ENCODE data around the gene TP53I11. TPM values are rescaled to one million over a fixed set of nuclear protein-coding genes. Genes with fewer than 3 reads are reported as not detected.

The TP53I11 gene
- total RNA-seq, 2 donors from 2014 or later = 60.0 to 141 TPM

DNA sequence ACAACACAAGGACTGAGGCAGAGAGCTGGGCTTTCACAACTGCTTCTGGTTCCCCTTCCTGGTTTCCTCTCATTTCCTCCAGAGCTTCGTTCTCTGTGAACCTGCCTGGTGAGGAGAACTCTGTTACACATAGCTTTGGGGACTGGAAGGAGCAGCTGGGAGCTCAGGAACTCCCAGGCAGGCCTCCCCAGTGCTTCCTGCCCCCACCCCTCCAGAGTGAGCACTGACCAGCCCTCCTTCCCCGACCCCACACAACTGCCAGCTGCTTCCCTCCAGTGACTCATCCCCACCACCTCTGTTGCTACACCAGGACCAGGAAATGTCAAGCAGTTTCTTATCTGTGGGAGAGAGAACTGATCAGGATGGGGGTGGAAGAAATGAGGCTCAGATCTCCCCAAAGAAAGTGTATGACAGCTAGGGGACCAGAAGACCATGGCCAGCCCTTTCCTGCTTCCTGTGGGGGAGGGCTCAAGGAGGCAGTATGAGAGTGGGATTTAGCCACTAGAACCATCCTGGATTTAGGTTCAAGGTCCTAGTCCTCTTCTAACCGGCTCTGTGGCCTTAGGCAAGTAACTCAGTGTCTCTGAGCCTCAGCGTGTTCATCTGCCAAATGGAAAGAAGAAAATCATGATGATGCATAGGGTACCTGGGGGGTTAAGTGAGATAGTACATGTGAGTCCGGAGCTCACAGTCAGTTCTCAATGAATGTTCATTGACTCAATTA, 4.5 kb upstream of the TP53I11 start:
- ATAC-seq (ENCODE audit: insufficient number of reproducible peaks, low FRiP score, low read depth) = no peak
- Histone ChIP-seq H3K9me3 (no peaks in the 10 kb centered on the region), H3K4me1 (ENCODE audit: control insufficient read depth in 1 of 2, low read depth in 2 of 2) (no peaks in the 10 kb centered on the region), H3K27me3 (replicated peaks; ENCODE audit: insufficient read depth) (peaks cover 7% of the 10 kb centered on the region), H3K27ac (no peak overlapping the region), H3K36me3 (no peaks in the 10 kb centered on the region), H3K4me3 (no peak overlapping the region)
- no peak for DNase-seq (ENCODE audit: low spot score)
- TF ChIP-seq, protein P1, sequence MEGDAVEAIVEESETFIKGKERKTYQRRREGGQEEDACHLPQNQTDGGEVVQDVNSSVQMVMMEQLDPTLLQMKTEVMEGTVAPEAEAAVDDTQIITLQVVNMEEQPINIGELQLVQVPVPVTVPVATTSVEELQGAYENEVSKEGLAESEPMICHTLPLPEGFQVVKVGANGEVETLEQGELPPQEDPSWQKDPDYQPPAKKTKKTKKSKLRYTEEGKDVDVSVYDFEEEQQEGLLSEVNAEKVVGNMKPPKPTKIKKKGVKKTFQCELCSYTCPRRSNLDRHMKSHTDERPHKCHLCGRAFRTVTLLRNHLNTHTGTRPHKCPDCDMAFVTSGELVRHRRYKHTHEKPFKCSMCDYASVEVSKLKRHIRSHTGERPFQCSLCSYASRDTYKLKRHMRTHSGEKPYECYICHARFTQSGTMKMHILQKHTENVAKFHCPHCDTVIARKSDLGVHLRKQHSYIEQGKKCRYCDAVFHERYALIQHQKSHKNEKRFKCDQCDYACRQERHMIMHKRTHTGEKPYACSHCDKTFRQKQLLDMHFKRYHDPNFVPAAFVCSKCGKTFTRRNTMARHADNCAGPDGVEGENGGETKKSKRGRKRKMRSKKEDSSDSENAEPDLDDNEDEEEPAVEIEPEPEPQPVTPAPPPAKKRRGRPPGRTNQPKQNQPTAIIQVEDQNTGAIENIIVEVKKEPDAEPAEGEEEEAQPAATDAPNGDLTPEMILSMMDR (IDR thresholded peaks at IDR 0.05) = no peak

DNA sequence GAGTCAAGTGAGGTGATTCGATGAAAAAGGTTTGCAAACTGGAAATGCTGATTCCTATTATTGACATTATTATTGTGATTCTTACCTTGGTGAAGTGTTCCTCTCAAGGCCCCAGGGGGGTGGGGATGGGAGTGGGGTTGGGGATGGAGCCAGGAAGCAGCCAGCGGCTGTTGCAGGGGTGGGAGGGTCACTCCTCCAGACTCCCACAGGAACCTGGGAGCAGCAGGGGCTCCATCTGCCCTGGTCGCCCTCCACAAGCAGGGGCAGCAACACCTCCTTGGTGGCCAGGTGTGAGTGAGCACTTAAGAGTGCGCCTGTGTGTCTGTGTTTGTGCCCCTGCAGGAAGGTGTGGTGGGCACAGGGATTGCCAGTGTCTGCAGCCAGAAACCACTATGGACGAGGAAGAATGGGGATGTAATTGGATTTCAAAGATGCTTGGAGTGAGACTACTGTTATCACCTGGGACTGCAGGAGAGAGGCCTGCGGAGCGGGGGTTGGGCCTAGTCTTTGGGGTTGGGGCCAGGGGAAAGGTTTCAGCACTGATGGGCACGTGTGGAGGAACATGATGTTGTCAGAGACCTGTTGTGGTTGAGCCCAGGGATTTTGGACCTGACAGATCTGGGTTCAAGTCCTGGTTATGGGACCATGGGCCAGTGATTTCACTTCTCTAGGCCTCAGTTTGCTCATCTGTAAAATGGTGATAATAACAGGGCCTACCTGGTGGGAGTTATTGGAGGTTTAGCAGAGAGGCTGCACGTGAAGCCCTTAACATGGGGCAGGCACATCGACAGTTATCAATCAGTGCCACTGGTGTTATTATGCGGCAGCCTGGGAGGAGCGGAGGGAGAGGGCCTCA, 3.6 kb upstream of the TP53I11 start:
- DNase-seq (ENCODE audit: low spot score) = no peak

DNA sequence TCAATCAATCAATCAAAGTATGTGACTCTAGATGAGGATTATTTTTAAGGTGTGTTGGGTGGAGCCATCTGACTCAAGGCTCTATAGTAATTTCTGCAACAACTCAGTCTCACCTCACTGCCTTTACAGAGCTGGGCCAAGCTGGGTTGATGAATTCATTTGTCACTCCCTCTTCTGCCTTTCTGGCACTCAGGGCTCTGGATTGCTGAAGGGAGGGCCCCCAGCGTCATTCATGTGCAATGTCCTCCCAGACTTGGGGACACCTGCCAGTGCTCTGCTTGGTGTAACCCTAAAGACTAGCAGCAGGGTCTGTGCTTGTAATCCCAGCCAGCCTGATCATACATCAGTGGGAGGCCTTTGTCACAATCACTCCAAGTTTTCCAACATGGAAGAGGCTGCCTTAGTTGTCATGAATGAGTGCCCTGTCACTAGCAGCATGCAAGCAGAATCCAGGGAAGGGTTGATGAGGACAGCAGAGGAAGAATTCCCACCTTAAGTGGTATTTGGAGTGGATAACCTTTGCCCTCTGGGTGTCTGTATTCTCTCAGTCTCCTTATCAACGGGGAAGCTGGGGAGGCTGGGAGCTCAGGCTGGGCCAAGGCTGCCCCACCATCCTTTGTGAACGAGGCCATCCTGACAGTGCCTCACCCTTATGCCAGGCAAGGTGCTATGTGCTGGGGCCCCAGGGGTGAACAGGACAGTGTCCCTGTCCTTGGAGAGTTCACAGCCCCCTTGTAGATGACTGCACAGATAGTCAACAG, 2.0 kb upstream of the TP53I11 start:
- Histone ChIP-seq H3K4me1 (ENCODE audit: control insufficient read depth in 1 of 2, low read depth in 2 of 2) (peaks cover 0 to 12% of the 10 kb centered on the region in 2 donors), H3K36me3 (no peaks in the 10 kb centered on the region), H3K9me3 (no peaks in the 10 kb centered on the region), H3K27ac (no peak overlapping the region), H3K27me3 (replicated peaks; ENCODE audit: insufficient read depth) (peaks cover 7% of the 10 kb centered on the region), H3K4me3 (no peak overlapping the region)
- TF ChIP-seq, protein P1 (IDR thresholded peaks at IDR 0.05) = no peak
- ATAC-seq (ENCODE audit: insufficient number of reproducible peaks, low FRiP score, low read depth) (no peak), DNase-seq (ENCODE audit: low spot score) (no peak)

More for the DNA sequence above, 3.6 kb upstream of the TP53I11 start:
- Histone ChIP-seq H3K4me3 (no peak overlapping the region), H3K4me1 (ENCODE audit: control insufficient read depth in 1 of 2, low read depth in 2 of 2) (peaks cover 0 to 5% of the 10 kb centered on the region in 2 donors), H3K27me3 (replicated peaks; ENCODE audit: insufficient read depth) (peaks cover 7% of the 10 kb centered on the region), H3K27ac (no peak overlapping the region), H3K36me3 (no peaks in the 10 kb centered on the region), H3K9me3 (no peaks in the 10 kb centered on the region)
- no peak for ATAC-seq (ENCODE audit: insufficient number of reproducible peaks, low FRiP score, low read depth)
- TF ChIP-seq, protein P1 (IDR thresholded peaks at IDR 0.05) = no peak

DNA sequence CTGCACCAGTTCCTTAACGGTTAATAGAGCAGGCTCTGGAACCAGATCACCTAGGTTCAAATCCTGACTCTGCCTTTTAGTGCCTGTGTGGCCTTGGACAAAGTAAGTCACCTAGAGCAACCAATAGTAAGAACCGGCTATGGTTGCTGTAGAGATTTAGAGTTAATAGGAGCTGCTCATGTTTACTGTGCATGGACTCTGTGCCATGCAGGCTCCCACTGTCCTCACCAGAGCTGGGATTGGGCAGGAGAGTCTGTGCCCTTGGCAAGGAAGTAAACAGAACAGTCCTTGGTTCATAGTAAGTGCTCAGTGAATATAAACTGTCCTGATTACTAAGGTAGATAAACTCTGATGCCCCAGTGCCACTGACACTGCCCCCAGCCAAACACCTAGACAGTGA, 1.4 kb upstream of the TP53I11 start:
- no peaks in the 10 kb centered on the region for H3K9me3 ChIP-seq
- no peaks in the 10 kb centered on the region for H3K36me3 ChIP-seq
- peaks cover 0 to 12% of the 10 kb centered on the region in 2 donors for H3K4me1 ChIP-seq (ENCODE audit: control insufficient read depth in 1 of 2, low read depth in 2 of 2)
- TF ChIP-seq, protein P1 (IDR thresholded peaks at IDR 0.05) = no peak
- H3K27me3 ChIP-seq (replicated peaks; ENCODE audit: insufficient read depth) = peaks cover 6% of the 10 kb centered on the region
- ATAC-seq (ENCODE audit: insufficient number of reproducible peaks, low FRiP score, low read depth) (no peak), DNase-seq (ENCODE audit: low spot score) (no peak)
- no peak overlapping the region for H3K27ac ChIP-seq
- H3K4me3 ChIP-seq = no peak overlapping the region
